A204.1 (cell line): Measurements from ENCODE around the gene DELE1.

ENCODE experiments used
- FAIRE-seq: peaks from 2 replicates; lab custom pipeline; 2012; peaks lifted over from hg19 to GRCh38; lab: Jason Lieb, UNC

Gene DELE1

GRCh38 chr5:141958546-141959172, 35.0 kb downstream of the DELE1 start:
- no peak for FAIRE-seq

DNA sequence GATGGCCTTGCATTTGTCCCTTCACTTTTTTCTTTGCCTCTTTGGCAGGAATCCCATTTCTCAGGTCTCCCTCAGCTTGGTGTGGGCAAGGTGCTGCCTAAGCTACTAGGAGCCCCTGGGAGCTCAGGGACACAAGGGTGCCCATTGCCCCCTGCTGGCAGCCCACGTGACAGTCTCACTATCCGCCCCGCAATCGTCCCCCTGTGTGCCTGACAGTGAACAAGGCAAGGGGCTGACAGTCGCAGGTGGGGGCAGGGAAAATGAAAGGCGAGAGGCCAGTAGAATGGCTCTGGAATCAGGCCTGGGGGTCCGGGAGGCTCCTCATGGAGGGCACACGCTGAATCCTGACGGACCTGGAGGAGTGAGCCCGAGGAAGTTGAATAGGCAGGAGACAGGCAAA, 36.3 kb downstream of the DELE1 start:
- no peak for FAIRE-seq

DNA sequence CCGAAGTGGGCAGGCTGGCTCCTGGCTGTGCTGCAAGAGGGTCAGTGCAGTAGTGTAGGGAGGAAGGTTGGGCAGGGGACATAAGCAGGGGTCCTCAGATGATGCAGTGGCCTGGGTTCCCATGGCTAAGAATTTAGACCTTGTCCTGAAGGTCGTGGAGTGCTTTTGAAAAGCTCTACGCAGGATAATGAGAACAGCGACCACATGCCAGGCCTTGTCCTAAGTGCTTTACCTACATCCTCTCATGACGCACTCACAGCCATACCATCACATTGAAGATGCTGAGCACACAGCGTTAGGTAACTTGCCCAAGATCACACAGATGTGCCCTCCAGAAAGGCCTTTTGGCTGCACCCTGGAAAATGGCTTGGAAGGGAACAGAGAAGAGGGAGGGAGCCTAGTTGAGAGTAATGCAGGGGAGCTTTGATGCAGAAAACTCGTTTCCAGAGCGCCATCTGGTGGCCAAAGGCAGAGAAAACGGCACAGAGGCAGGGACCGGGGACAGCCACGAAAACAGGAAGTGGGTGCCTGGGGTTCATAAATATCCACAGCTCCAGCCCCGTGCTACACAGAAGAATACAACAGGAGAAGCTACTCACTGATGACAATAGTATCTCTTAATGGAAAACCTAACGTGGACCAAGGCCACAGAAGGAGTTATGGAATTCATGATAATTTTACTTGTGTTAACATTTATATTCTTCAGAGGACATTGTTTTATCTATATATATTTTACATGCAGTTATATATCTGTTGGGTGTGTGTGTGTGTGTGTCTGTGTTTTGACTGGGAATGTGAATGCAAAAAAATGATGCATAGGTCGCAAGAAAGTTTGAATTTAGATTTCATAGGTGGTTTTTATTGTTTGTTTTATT, 37.0 kb downstream of the DELE1 start:
- FAIRE-seq: peak; percentile 58

DNA sequence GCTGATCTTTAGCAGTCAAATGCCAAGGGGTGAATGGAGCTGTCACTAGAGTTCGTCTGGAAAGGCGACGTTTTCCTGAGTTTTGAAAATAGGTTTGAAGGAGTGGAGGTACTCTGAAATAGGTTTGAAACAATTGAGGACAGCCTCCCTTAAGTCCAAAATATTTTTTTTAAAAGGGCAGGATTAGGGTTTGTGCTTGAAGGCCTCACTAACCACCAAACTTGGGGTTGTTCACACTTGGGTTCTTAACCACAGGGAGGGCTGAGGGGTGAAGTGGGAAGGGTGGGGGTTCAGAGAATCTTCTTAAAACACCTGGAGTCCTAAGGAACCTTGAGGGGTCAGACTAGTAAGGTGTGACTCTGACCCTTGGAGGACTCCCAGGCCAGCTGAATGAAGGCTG, 37.8 kb downstream of the DELE1 start:
- FAIRE-seq: no peak

DNA sequence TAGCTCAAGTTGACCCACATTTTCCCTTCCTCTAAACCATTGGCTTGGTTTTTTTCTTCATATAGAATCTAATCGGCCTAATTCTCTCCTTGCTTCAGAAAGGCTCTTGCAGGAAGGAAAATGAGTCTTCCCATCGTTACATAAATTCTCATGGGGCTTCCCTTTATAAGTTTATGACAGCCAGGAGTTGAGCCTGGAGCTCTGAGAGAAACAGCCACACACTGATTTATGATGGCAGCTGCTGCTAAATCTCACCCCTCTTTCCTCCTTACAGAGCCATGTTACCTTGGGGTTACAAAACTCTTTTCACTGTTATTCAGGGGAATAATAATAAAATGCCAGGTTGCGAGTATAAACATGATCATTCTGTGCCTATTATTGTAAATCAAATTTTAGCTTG, 40.0 kb downstream of the DELE1 start:
- FAIRE-seq: no peak

- FAIRE-seq: no peak
These were observed 41.4 kb downstream of the DELE1 start for GRCh38 chr5:141965071-141965470.

- FAIRE-seq: no peak
These were observed 42.7 kb downstream of the DELE1 start for GRCh38 chr5:141966275-141966962.

- FAIRE-seq: no peak
These were observed 43.3 kb downstream of the DELE1 start for GRCh38 chr5:141966963-141967333.

GRCh38 chr5:141968914-141969608, 45.4 kb downstream of the DELE1 start, which contains the start of gene RNF14:
RNF14 (plus strand) TSS chr5:141969105; CDS start chr5:141973589, 4,484 bp downstream.
- no peak for FAIRE-seq

GRCh38 chr5:141969783-141970771, 46.4 kb downstream of the DELE1 start:
- FAIRE-seq: no peak

DNA sequence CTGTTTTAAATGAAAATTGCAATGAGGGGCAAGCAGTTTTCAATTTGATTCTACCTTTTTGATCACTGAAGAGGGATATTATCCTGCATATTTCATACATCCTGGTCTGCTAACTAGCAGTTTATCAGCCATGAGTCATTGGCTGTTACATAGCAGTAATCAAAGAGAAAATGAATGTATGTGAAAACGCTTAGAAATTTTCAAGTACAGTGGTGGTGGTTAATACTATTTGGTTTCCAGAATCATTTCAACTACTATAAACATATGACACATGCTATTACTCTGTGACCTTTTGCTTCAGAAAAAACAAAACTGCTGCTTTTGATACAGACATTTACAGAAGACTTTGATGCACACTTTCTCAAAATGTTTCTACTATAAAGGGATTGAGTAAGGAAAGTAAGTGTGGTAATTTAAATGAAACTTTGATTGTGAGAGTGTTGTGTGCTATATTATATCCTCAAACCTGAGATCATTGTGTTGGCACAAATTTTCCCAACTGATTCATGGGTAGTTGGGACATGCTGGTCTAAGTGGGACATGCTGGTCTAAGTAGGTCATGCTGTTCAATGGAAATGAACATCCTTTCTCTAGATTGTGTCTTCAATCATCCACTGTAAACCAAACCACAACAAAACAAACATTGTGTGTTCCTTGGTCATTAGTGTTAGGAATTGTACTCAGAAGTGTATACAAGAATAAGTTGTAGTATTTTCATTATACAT, 50.4 kb downstream of the DELE1 start:
- FAIRE-seq: no peak

GRCh38 chr5:141976176-141976575, 52.5 kb downstream of the DELE1 start:
- FAIRE-seq: no peak

DNA sequence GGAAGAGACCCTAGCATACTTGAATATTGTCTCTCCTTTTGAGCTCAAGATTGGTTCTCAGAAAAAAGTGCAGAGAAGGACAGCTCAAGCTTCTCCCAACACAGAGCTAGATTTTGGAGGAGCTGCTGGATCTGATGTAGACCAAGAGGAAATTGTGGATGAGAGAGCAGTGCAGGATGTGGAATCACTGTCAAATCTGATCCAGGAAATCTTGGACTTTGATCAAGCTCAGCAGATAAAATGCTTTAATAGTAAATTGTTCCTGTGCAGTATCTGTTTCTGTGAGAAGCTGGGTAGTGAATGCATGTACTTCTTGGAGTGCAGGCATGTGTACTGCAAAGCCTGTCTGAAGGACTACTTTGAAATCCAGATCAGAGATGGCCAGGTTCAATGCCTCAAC, 54.7 kb downstream of the DELE1 start:
- no peak for FAIRE-seq

- no peak for FAIRE-seq
These were observed 59.0 kb downstream of the DELE1 start for GRCh38 chr5:141982626-141983025.

- no peak for FAIRE-seq
These were observed 62.4 kb downstream of the DELE1 start for GRCh38 chr5:141986072-141986471.

- FAIRE-seq: no peak
These were observed 66.0 kb downstream of the DELE1 start for GRCh38 chr5:141989720-141990119.
